GM04503 (cell line): ENCODE results near the gene IPO11.

ENCODE experiments used
- DNase-seq: peaks from one replicate; pipeline ENCODE4 v3.0.0-alpha.2; 2012; ENCODE audit warnings: low read depth

IPO11 gene

GRCh38 chr5:62572918-62573514 lies 160.5 kb downstream of the IPO11 start:
- no peak for DNase-seq

DNA sequence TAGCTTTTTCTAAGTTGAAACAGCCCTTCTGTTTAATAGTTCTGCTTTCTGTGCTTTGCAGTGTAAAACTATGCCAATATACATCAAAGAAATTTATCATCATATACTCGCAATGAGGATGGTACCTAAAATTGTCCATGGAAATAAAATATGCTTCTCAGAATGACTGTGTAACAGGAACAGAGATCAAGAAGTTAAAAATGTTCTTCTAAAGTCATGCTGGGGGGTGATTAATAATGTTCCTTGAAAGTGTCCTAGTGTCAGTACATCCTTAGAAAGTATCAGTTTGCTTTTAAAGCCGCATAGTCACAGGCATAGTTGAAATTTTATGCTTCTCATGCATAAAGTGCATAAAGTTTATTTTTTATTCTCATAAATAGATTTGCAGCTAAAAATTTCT lies 162.0 kb downstream of the IPO11 start:
- no peak for DNase-seq

GRCh38 chr5:62575066-62575465 lies 162.5 kb downstream of the IPO11 start:
- DNase-seq: no peak

DNA sequence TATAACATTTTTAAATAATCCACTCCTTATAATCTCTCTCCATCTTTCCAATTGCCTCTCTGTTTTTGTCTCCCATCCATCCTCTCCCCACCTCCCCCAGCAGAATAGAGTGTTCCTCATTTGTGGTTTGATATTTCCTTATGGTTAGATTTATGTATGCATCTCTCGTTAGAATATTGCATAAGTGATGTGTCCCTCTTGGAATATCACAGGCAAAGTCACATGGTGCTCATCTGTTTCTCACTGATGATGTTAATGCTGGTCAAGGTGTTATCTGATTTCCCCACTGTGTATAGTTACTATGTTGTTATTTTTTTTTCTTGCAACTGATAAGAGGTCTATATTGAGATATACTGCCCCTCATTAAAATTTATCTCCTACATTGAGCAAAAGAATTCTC lies 162.9 kb downstream of the IPO11 start:
- DNase-seq: no peak

- no peak for DNase-seq
Observed at GRCh38 chr5:62576570-62577170, 164.1 kb downstream of the IPO11 start.

DNA sequence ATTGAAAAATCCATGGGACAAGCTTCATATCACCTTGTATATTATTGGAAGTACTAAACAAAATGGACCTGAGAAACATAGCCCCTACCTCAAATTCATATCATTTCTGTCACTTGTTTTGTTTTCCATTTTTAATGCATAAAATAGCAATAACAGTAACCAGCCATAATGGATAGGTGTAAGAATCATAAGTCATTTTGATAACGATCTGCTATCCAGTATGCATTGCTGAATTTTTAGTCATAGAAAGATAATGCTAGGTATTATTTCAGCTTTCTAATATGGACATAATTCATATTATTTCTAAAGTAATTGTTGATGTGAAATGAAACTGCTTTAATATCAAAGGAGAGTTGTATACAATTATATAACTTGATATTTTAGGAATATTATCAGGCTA lies 164.9 kb downstream of the IPO11 start:
- DNase-seq: no peak

DNA sequence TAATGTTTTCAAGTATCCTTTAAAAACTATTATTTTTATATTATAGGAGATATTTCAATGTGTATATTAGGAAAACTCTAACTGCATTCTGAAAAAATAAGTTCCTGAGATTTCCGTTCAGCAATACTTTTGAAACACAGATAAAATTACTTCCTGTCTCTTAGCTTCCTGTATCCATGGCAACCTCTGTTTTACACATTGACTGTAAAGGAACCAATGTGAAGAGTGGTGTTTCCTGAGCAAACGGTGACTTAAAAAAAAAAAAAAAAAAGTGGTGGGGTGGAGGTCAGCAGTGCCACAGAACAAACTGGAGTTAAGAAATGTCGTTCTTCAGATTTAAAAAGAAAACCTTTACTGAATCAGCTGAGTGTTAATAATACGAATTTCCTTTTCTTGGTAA lies 166.0 kb downstream of the IPO11 start, which contains the start of gene LRRC70:
TSS of gene LRRC70 (plus strand) at position 280 of the 400 bp plus-strand sequence. CDS start 620 bp downstream, outside the sequence.
- no peak for DNase-seq

- DNase-seq: no peak
Observed at GRCh38 chr5:62579761-62580160, 167.2 kb downstream of the IPO11 start.

GRCh38 chr5:62581836-62582597 lies 169.5 kb downstream of the IPO11 start:
- DNase-seq: no peak

DNA sequence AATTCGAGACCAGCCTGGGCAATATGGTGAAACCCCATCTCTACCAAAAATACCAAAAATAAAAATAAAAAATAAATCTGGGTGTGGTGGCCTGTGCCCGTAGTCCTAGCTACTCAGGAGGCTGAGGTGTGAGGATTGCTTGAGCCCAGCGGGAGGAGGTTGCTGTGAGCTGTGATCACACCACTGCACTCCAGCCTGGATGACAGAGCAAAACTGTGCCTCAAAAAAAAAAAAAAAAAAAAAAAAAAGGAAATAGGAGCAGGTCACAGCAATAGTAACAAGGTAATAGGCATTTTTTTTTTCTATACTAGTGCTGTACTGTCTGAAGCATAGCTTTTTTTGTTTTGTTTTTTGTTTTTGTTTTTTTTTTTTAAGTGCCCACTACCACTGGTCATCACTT lies 171.8 kb downstream of the IPO11 start:
- no peak for DNase-seq

GRCh38 chr5:62585306-62585705 lies 172.7 kb downstream of the IPO11 start:
- no peak for DNase-seq

- no peak for DNase-seq
Observed at GRCh38 chr5:62585751-62586150, 173.2 kb downstream of the IPO11 start.

DNA sequence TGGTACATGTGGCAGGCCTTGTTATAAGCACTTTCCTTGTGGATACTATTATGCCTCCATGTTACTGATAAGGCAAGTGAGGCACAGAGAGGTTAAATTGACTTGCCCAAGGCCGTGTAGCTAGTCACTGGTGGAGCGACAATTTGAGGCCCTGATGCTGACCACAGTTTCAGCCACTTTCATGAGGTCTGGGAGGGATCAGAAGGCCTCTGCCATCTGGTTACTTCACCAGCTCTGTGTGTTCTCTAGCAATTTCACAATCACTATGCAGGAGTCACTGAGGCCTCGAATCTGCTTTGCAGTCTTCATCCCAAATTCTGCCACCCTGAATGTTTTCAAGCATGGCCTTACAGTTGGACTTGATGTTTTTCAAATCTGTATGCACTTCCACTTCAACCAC lies 175.2 kb downstream of the IPO11 start:
- no peak for DNase-seq

DNA sequence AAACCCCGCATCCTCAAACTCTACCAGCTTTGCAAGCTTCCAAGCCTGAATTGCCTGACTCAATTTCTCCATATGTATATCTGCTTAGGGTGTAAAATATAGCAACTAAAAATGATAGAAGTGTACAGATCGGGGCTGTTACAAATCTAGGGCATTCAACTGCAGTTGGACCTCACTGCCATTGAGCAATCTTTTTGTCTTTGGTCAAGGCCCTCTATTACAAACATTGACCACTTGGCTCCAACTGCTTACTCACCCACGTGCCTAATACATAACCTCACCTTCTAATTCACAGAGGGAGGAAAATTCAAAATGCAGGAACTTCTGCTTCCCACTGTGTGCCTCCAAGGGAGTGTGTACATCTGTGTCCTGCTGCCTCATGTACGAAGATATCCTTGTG lies 176.1 kb downstream of the IPO11 start:
- DNase-seq: no peak

GRCh38 chr5:62589504-62589903 lies 176.9 kb downstream of the IPO11 start:
- no peak for DNase-seq

DNA sequence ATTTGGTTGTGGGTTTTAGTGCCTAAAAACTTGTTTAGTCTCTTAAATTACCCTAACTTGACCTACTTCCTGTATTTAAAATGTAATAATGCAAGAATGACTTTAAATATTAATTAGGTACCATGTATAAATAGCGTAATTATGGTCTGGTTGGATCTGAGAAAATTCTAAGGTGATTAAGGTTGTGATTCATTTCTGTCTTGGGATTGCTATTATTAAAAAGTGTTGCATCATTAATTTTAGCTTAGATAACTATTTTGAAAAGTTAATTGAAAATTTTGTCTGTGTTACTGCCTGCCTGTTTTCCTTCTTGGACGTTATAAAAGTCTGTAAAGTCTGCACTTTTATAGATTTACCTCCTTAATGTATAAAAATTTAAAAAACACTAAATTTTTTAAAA lies 177.8 kb downstream of the IPO11 start:
- no peak for DNase-seq

GRCh38 chr5:62592558-62592957 lies 180.0 kb downstream of the IPO11 start:
- DNase-seq: no peak

GRCh38 chr5:62593331-62593730 lies 180.8 kb downstream of the IPO11 start:
- DNase-seq: no peak

DNA sequence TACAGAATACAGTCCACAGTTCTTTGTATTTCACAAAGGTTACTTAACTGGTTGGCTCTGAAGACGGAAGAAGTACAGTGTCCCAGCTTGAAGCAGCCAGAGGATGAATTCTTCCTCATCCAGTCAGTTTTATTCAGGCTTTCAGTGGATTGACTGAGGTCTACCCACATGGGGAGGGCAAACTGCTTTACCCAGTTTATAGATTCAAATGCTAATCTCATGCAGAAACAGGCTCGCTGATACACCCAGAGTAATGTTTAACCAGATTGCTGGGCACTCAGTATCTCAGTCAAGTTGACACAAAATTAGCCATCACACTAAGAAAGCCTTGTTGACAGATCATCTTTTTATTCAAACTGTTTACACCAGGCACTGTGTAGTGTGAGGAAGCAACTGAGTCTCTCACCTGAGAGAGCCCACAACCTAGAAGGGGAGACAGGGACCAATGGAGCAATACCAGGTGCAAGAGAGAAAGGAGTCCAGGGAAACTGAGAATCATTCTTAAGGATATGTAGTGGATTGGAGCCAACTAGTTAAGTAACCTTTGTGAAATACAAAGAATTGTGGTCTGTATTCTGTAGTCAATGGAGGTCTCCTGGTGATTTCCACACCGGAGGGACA lies 181.9 kb downstream of the IPO11 start:
- DNase-seq: no peak

GRCh38 chr5:62596096-62596495 lies 183.5 kb downstream of the IPO11 start:
- DNase-seq: peak; percentile 36

DNA sequence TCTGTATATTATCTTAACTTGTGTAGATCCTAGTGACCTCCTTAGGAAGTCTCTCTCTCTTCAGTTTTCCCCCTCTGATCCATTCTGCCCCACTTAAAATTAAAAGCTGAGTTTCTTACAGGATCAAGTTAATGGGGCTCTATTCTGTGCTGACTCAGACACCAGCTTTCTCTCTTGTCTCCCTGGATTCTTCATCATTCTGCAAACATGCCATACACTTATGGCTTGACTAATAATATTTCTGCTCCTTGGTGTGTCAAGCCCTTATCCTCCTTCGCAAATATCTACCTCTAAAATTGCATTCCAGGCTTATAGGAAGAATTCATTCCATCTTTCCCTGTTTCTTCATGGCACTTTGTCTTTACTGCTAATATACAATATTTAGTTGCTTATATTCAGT lies 184.1 kb downstream of the IPO11 start:
- DNase-seq: no peak

GRCh38 chr5:62597314-62597713 lies 184.8 kb downstream of the IPO11 start:
- DNase-seq: no peak
